LNCAP (cell line): ENCODE measurements around the gene PBXIP1.

Source experiments
- TF ChIP-seq, protein P1 (sequence below): fragments of 450-650 bp; IDR thresholded peaks from 2 replicates; pipeline ENCODE4 v1.5.1; 2017; ENCODE audit warnings: mild to moderate bottlenecking

The PBXIP1 gene

GRCh38 chr1:154958681-154959425, 3.0 kb upstream of the PBXIP1 start:
- TF ChIP-seq, protein P1, sequence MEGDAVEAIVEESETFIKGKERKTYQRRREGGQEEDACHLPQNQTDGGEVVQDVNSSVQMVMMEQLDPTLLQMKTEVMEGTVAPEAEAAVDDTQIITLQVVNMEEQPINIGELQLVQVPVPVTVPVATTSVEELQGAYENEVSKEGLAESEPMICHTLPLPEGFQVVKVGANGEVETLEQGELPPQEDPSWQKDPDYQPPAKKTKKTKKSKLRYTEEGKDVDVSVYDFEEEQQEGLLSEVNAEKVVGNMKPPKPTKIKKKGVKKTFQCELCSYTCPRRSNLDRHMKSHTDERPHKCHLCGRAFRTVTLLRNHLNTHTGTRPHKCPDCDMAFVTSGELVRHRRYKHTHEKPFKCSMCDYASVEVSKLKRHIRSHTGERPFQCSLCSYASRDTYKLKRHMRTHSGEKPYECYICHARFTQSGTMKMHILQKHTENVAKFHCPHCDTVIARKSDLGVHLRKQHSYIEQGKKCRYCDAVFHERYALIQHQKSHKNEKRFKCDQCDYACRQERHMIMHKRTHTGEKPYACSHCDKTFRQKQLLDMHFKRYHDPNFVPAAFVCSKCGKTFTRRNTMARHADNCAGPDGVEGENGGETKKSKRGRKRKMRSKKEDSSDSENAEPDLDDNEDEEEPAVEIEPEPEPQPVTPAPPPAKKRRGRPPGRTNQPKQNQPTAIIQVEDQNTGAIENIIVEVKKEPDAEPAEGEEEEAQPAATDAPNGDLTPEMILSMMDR, result no peak

- TF ChIP-seq, protein P1, result no peak
These were observed 2.1 kb upstream of the PBXIP1 start for GRCh38 chr1:154958036-154958435.

GRCh38 chr1:154957091-154957657, 1.3 kb upstream of the PBXIP1 start:
- TF ChIP-seq, protein P1, result no peak

DNA sequence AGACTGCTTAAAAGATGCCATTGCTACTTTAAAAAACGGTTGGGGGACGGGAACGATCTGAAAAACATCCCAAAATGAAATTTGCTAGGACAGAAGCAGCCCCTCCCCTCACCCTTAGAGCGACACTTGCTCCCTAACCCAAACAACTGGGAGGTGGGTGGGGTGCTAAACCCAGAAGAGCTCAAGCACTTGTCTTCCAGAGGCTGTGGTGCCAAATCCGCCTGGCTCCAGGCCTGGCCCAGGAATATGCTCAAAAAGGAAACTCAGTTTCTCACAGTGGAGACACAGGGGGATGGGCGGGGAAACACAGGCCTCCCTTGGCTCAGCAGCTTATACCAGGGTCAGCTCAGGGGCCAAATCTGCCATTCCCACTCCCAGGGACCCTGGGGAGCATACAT, 644 bp upstream of the PBXIP1 start:
- TF ChIP-seq, protein P1, result no peak

DNA sequence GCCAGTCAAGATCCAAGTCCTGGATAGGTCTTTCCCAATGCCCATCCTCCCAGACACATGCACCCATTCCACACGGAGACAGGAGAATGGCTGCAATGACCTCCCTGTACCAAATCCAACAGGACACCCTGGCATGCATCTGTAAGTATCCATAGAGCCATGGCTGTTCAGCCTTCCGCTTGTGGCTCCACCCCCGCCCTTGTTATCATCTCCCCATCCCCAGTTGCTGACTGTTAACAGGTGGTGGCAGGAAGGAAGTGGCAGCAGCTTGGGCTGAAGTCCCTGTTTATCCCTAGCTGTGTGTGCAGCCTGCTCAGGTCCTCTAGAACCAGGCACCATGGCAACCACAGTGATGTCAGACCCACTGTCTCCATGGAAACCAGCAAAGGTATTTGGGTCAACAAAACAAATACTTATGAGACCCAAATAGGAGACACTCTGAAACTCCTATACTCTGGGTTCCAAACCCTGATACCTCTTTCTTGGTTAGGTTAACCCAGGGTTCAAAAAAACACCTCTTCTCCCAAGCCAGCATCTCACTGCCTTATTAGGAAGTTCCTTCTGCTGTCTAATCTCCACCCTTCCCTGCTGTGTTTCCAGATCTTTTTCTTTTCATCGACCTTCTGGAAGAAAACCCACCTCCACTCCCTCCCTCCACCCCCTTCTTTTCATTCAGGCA, 721 bp downstream of the PBXIP1 start:
- TF ChIP-seq, protein P1, result no peak

DNA sequence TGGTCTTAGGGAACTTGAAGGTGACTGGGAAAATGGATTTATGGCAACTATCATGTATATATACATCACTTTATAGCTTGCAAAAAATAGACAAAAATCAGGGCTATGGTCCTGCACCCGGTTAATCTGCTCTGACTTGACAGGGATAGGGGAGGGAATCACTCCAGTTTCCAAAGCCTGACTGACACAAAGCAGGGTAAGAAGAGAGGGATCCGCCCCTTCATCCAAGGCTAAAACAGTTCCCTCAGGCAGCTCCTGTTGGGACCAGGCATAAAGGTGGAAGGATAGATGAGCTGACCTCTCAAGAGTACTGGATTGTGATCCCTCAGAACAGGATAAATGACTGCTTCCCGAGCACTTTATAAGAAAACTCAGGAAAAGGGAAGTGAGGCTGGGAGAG, 1.4 kb downstream of the PBXIP1 start:
- TF ChIP-seq, protein P1, result no peak

GRCh38 chr1:154953611-154954038, 2.3 kb downstream of the PBXIP1 start:
- TF ChIP-seq, protein P1, result no peak
